NCI-H146 treated with DMSO at 0.1 percent for 48 hours (cell line): ENCODE data around the gene URAD.
"Not testable (repeated sequence)": the region's sequence is repeated elsewhere in the genome, so short reads cannot be mapped to it uniquely, and the experiment has no call there.

ENCODE experiments used
- DNase-seq: peaks from one replicate; lab custom pipeline; 2025; ENCODE audit not compliant: unreplicated experiment; lab: John Stamatoyannopoulos, UW

URAD gene, protein sequence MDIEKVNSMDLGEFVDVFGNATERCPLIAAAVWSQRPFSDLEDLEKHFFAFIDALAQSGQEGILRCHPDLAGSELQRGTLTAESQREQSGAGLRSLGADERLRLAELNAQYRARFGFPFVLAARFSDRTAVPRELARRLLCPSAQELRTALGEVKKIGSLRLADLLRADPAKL

DNA sequence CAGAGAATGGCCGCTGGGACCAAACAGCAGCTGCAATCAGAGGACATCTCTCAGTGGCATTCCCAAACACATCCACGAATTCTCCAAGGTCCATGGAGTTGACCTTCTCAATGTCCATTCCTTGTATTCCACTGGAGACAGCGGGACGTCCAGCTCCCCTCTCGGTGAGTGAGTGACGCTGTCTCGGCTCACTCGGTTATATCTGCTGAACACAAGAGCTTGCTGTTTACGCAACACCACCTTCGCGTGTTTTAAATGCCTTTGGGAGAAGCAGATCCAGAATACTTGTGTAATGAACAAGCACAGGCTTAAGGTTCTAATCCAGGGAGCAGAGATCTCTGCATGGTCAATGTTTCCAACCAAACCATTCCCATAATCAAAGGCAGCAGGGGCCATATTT lies at the start of gene URAD:
Gene URAD (minus strand): TSS at position 174 of the 400 bp plus-strand sequence. CDS start 56 bp downstream, at position 118.
- no peak for DNase-seq

DNA sequence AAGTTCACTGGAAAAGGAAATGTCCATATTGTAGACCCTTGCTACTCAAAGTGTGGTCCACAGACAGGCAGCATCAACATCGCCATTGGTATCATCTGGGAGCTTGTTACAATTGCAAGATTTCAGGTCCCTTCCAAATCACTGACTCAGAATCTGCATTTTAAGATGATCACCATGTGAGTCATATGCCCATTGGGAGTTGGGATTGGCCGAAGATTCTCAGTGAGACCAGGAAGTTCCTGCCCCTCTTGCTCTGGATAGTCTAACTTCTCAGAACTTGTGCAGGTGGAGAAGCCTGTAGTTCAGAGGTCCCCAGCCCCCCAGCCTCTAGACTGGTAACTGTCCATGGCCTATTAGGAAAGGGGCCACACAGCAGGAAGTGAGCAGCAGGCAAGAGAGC lies 48.9 kb upstream of the URAD start:
- DNase-seq: no peak

DNA sequence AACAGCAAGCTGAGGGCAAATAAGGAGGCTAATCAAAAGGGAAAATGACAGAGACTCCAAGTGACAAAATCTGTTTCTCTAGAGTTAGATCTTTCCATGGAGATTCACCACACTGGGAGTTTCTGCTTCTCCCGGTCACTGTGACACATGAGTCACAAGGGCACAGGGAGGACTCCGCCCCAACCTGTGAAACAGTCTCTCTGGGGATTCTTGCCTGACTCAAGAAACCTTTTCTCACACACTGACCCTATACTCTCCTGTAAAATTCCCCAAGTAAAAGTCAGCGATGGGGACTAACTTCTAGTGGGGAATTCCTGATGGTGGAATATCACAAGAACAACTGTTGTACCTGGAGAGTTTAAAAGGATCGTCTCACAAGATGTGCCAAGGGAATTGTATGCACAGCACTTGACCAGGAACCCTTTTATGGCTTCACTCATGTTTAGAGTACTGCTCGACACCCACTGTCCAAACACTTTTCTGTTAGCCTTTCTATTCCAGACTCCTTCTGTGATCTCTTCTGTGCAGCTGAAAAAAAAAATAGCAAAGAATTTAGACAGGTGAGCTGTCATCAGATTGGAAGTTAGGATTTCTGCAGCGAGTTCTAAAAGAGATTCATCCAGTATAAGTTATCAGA lies 46.8 kb upstream of the URAD start:
- DNase-seq: no peak

DNA sequence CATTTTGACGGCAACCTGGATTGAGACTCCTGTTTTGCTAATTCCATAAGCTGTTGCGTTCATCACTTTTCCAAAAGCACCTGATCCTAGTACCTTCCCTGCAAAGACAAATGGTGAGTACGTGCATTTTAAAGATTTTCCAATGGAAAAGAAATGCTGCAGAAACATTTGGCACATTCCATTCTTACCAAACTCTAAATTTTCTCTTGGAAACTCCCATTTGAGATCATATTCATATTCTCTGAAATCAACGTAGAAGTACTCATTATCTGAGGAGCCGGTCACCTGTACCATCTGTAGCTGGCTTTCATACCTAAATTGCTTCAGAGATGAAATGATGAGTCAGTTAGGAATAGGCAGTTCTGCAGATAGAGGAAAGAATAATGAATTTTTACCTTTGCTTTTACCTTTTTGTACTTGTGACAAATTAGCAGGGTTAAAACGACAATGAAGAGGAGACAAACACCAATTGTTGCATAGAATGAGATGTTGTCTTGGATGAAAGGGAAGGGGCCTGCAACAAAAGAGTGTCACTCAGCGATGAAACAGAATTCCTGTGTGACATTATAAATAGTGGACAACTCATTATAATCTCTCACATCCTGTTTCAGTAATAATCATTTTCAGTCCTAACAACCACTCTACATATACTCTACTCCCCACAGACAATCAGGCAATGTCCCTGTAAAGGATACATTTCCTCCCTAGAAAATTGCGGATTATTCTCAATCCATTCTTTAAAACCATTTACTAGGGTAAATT lies 45.6 kb upstream of the URAD start:
- no peak for DNase-seq

DNA sequence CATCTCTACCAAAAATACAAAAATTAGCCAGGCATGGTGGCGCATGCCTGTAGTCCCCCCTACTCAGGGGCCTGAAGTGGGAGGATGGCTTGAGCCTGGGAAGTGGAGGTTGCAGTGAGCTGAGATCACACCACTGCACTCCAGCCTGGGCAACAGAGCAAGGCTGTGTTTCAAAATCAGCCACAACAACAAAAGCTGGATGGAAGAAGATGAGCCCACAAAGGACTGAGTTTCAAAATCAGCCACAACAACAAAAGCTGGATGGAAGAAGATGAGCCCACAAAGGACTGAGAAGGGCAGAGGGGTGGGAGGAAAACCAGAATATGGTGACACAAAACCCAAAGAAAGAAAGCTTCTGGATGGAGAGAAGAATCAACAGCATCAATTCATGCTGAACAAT lies 43.9 kb upstream of the URAD start:
- DNase-seq: not testable (repeated sequence)

DNA sequence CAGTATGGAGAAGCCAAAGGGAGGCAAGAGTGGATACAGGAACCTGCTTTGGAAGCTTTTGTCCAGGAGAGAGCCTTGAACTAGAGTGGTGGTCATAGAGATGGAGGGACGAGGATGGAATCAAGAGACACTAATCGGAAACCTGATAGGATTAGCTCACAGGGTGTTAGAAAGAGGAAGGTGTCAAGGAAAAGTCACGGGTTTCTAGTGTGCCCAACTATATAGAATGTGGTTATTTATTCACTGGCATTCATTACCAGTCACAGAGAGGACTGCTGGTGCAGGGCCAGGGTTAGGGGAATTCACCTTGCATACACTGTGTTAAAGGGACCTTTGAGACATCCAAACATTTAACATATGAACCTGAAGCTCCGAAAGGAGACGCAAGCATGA lies 43.4 kb upstream of the URAD start:
- no peak for DNase-seq

DNA sequence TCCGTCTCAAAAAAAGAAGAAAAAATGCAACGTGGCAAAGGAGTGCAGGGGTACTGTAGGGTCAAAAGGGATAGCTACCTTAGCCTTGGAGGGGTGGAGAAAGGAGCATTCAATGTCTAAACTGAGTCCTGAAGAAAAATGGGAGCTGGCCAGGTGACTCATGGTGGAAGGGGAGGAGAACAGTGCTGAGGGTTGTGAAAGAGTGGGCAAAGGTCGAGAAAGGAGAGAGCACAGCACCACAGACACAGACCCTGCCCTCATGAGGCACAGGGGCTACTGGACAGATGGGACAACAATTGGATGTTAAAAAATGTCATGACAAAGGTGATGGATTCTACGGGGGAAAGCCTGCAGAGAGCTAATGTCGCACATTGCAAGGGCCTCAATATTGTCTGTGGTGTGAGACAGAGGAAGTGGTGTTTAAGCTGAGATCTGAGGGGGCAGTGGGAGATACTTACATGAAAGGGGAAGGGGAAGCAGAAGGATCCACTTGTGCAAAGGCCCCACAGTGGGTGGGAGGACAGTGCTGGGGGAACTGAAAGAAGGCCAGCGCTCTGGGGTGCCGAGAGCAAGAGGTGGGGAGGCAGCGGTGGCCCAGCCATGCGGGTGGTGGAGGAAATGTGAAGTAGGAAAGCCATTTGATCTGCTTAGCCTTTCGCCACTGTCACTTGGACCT lies 42.9 kb upstream of the URAD start:
- no peak for DNase-seq

DNA sequence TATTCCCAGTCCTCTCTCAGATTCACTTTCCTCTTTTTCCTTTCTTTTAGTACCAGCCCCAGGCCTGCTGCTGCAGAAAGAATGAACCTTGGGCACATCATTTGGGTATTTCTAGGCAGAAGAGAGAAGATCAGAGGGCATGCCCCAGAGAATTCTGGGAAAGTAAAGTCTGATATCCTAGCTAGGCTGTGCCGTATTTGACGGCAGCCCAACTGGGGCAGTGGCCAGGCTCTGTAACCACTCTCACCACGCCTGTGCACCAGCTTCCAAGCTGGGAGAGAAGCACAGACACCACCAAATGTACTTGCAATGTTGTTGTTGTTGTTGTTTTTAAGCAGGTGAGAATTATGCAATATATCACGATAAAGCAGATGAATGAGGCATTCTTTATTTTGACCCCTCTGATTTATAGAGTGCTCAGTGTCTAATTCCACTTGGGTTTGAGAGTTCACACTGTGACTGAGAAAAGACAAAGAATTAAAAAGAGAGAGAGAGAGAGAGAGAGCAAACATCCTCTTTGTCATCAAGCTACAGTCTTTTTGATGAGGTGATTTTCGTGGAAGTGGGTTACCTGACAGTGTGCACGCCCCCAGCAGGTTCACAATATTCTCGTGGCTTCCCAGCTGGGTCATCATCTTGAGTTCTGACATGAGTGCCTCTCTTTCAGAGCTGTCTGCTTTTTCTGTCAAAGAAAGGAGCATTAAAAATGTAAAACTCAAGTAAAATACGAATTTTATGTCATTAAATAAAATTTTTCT lies 39.3 kb upstream of the URAD start:
- no peak for DNase-seq

DNA sequence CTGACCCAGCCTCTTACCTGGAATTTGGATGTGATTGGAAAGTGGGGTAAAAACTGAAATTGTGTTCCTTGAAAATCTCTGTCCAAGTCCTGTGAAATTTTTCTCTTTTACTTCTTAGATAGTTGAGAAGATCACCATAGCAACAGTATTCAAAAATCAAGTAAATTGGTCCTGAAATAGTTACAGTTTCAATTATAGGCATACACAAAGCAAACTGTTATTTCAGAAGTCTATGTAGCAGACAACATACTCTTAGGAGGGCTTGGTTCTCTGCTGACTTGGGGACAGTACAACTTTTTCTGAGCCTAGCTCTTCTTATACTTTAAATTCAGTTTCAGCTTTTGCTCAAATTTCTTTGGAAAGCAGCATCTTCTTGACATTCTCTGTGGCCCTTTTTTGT lies 38.6 kb upstream of the URAD start:
- DNase-seq: no peak

DNA sequence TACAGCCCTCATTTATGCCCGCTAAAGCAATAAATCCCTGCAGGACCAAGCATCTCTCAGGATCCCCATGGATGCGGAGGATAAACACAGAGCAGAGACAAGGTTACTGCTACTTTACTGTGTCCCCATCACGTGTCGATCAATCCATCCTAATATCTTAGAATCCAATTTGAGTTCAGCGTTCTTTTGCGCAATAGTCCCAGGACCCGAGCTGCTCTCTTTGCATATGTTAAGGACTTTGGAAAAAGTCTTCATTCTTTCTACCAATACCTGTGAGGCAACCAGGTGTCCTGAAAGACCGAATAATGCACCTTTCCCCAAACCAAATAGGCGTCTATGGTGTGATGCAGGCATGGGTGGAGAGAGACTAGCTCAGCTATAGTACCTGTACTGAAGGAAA lies 38.0 kb upstream of the URAD start:
- DNase-seq: no peak

DNA sequence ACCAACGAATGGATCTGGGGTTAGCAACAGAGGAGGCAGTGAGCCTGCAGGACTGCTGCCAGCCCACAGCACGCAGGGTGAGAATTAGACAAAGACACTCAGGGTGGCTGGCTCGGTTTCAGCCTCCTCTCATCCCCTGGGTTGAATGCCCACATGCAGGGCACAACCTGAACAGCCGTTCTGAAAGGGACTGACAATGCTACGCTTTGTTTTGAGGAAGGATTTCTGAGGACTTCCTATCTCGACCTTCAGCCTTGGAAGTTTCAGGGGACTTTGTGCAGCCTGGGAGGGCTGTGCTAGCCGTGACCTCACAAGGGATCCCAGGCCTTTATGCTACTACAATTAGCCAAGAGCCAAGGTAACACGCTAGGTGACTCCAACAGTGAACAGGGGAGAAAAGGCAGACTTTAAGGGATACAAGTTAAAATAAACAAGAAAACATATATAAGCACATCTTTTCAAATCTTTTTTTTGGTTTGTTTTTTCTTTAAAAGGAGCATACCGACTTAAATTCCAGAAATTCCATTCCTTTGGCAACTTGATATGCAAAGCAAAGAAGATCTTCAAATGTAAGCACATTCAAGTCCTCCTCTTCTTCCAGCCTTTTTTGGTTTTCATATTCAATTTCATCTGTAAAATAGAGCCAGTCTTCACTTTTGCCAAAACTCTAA lies 34.5 kb upstream of the URAD start:
- DNase-seq: no peak

DNA sequence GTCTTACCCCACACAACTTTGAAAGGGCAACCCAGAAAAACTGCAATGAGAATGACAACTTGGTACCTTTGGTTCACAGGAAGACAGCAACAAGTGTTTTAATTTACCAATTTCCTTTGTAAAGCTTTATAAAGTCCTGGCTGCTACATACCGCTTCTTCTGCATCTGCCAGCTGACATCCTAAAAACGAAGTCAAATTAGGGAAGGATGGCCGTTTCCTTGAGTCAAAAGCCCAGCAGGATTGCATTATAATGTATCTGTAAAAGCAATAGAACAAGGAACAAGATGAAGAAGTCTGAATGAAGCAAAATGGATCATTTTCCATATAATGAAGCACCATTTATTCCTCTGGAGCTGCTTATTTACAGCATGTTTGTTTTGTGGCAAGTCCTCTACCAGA lies 25.8 kb upstream of the URAD start:
- no peak for DNase-seq

DNA sequence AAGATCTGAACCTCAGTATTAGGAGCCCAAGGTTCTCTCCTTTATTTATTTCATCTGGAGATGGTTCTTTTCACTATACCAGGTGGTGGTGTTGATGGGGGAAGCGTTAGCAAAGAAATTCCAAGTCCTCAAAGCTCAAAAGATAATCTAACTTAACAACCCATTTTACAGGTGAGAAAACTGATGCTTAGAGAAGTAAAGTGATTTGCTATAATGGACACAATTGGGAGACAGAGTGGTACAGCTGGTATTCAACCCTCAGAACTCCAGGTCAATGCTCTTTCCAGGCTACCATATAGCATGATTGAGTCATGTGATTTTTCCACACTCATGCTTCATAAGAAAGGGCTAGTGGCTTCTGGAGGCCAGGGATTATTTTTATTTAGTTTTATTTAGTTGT lies 25.0 kb upstream of the URAD start:
- DNase-seq: no peak

DNA sequence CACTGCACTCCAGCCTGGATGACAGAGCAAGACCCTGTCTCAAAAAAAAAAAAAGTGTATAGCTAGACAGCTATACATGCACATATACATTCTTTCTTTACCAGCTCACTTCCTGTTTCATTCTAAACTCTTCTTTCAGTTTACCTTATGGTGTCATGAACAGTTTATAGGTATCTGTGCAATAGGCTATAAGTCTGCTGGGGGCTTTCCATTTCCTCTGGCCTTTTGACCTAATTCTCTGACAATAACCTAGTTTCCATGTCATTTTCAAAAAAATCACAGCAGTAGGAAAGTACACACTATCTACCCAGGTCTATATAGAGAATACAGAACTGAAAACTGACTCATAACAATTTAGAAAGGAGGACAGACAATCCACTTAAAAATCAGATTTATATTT lies 24.4 kb upstream of the URAD start:
- no peak for DNase-seq

DNA sequence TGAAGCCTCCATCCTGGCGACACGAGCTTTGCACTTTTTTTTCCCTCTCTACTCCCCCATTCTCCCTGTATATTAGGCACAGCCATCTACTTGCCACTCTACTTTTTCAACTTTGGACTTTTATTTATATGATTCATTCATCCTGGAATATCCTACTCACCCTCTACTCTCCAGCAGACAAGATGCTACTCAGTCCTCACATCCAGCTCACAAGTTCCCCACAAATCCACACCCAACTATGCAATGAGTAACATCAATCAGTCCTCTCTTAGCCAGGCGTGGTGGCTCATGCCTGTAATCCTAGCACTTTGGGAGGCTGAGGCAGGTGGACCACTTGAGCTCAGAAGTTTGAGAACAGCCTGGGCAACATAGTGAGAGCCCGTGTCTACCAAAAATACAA lies 23.9 kb upstream of the URAD start:
- no peak for DNase-seq

DNA sequence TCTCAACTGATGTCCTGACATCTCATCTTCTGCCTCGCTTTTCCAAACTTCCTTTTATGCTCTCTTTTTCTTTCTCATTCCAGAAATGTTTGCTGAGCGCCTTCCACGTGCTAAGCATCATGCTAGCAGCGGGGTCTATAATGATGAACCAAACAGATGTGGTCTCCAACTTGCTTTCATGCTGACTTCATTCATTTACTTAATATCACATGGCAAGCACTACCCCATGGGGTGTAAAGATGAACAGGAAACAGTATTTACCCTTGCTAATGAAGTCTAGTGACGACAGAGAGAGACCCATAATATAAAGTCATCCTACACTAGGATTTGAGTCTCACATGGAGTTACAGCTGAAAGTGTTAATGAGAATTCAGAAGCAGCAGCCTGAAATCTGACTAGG lies 21.6 kb upstream of the URAD start:
- DNase-seq: no peak

DNA sequence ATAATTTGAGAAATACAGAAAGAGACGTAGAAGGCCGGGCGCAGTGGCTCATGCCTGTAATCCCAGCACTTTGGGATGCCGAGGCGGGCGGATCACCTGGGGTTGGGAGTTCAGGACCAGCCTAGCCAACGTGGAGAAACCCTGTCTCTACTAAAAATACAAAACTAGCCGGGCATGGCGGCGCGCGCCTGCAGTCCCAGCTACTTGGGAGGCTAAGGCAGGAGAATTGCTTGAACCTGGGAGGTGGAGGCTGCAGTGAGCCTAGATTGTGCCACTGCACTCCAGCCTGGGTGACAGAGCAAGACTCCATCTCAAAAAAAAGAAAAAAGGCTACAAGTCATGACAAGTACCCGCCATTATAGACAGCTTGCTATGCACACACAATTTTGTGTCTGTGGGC lies 16.5 kb upstream of the URAD start:
- not testable (repeated sequence) for DNase-seq

DNA sequence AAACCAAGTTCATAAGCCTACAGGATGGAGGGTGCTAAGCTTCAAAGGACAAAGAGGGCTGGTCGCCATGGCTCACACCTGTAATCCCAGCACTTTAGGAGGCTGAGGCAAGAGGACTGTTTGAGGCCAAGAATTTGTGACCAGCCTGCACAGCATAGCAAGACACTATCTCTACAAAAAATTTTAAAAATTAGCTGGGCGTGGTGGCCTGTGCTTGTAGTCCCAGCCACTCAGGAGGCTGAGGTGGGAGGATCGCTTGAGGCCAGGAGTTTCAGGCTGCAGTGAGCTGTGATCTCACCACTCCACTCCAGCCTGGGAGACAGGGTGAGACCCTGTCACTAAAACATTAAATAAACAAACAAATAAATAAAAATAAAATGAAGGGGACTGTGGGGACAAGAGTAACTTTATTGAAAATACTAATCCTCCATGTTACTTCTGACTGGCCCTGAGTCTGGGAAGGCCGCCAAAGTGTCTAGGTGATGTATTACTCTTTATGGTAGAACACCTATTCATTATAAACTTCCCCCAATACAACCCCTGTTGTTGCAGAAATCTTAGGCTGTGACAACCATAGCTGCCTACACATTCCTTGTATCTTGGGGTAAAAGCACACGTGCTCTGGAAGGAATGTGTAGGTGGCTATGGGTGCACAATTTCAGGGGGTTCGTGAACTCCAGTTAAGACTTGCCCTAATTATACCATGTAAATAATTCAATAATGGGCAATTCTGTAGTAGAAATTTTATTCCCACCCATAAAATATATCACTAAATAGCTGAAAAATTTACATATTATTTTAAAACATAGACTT lies 14.6 kb upstream of the URAD start:
- no peak for DNase-seq

DNA sequence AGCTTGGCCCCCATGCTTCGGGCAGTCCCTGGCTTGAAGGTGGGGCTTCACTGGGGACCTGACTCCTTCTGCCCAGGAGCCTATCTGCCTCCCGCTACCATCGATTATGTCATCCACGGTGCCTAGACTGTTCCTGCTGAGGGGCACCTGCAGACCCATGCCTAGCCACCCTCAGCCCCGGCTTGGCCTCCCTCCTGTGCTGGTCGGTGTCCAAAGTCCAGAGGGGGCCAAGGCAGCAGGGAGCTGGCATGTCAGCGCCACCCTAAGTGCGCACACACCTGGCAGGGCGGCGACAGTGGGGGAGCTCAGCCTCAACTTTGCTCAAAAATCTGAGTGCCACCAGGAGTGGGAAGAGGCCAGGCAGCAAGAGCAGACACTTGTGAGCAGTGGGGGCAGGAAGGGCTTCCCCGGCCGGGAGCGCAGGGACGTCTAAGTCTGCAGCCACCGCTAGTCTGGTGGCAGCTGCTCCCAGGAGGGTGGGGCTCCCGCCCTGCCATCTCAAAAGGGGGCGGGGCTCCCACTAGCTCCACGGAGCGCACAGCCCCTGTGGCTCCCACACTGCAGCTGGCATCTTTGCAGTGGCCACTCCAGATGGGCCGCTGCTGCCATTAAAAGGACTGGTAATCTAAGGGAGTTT lies 13.5 kb upstream of the URAD start:
- no peak for DNase-seq
